Karpas-422 (cell line): ENCODE results near the gene RNLS. TPM values are rescaled to one million over a fixed set of nuclear protein-coding genes. Genes with fewer than 3 reads are reported as not detected.

ENCODE experiments used
- DNase-seq: peaks from one replicate; pipeline ENCODE4 v3.0.0-alpha.2; 2015
- H2AFZ ChIP-seq: fragments of 200-600 bp; sonication (generic); 2 replicates; pipeline ENCODE4 v1.6.1; 2014; ENCODE audit warnings: antibody characterized with exemption, low read length, mixed read lengths
- H3K27ac ChIP-seq: fragments of 200-600 bp; sonication (generic); 2 replicates; pipeline ENCODE4 v1.5.1; 2014; ENCODE audit warnings: mild to moderate bottlenecking, low read length, moderate library complexity
- H3K27me3 ChIP-seq: fragments of 200-600 bp; sonication (generic); 2 replicates; pipeline ENCODE4 v1.6.1; 2014; ENCODE audit warnings: low read length, mixed read lengths
- H3K36me3 ChIP-seq: fragments of 200-600 bp; sonication (generic); 2 replicates; pipeline ENCODE4 v1.6.1; 2014; ENCODE audit warnings: low read length, mixed read lengths; ENCODE audit not compliant: insufficient read depth
- H3K4me1 ChIP-seq: fragments of 200-600 bp; sonication (generic); 2 replicates; pipeline ENCODE4 v1.6.1; 2014; ENCODE audit warnings: mild to moderate bottlenecking, low read length, mixed read lengths
- H3K4me2 ChIP-seq: fragments of 200-600 bp; sonication (generic); 2 replicates; pipeline ENCODE4 v1.6.1; 2014; ENCODE audit warnings: low read length, low read depth, mild to moderate bottlenecking; ENCODE audit not compliant: poor library complexity, severe bottlenecking
- H3K4me3 ChIP-seq: fragments of 200-600 bp; sonication (generic); 2 replicates; pipeline ENCODE4 v1.5.1; 2014; ENCODE audit warnings: mild to moderate bottlenecking, antibody characterized with exemption, low read length, mixed read lengths
- H3K79me2 ChIP-seq: fragments of 200-600 bp; sonication (generic); 2 replicates; pipeline ENCODE4 v1.6.1; 2014; ENCODE audit warnings: mild to moderate bottlenecking, low read length, mixed read lengths
- H3K9ac ChIP-seq: fragments of 200-600 bp; sonication (generic); 2 replicates; pipeline ENCODE4 v1.6.0; 2014; ENCODE audit warnings: low read length
- H3K9me2 ChIP-seq: fragments of 200-600 bp; sonication (generic), shearing (Covaris generic); replicated peaks from 2 replicates; pipeline ENCODE4 v1.6.0; 2014; ENCODE audit warnings: mild to moderate bottlenecking, low read length, moderate library complexity; ENCODE audit not compliant: insufficient read depth
- H3K9me3 ChIP-seq: fragments of 300-700, 200-600 bp; sonication (generic); 2 replicates; pipeline ENCODE4 v1.6.1; 2014; ENCODE audit warnings: low read length, mixed read lengths
- H4K20me1 ChIP-seq: fragments of 200-600 bp; sonication (generic); 2 replicates; pipeline ENCODE4 v1.6.1; 2014; ENCODE audit warnings: mild to moderate bottlenecking, antibody characterized with exemption, low read length, low read depth; ENCODE audit not compliant: insufficient read depth
- total RNA-seq: library from RNA; depleted of rRNA; stranded (reverse); fragments of >200 nt; shearing (Covaris generic); gene quantifications from 2 replicates; pipeline ENCODE4 v1.2.3, GENCODE V29; 2014; ENCODE audit warnings: low replicate concordance

Gene RNLS
- total RNA-seq, 1 experiment from 2014 or later: not detected

DNA sequence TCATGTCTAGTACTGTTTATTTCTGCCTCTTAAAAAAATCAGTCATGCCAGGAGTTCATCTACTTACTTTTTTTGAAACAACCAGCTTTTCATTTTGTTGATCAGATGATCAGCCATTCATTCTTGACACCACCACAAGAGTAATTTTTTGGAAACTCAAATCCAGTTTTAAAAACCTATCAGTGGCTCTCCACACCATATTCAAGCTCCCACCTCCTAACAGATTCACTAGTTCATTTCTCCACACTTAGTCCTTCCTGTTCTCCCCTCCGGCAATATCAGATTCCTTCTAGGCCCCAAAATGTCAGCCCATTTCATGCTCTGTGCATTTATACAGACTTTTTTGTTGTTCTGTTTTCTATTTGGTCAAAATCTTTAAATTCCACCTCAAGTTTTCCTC is 341.6 kb downstream of the RNLS start:
- no peak overlapping the region for H3K4me3 ChIP-seq
- no peak for DNase-seq
- no peaks in the 10 kb centered on the region for H3K4me1 ChIP-seq
- H3K9me3 ChIP-seq: no peaks in the 10 kb centered on the region
- H3K9ac ChIP-seq: no peak overlapping the region
- H3K36me3 ChIP-seq: no peaks in the 10 kb centered on the region
- H3K4me2 ChIP-seq: no peak overlapping the region
- no peaks in the 10 kb centered on the region for H3K9me2 ChIP-seq
- H3K79me2 ChIP-seq: no peaks in the 10 kb centered on the region
- no peaks in the 10 kb centered on the region for H4K20me1 ChIP-seq
- no peak overlapping the region for H2AFZ ChIP-seq
- no peaks in the 10 kb centered on the region for H3K27me3 ChIP-seq
- H3K27ac ChIP-seq: no peak overlapping the region

DNA sequence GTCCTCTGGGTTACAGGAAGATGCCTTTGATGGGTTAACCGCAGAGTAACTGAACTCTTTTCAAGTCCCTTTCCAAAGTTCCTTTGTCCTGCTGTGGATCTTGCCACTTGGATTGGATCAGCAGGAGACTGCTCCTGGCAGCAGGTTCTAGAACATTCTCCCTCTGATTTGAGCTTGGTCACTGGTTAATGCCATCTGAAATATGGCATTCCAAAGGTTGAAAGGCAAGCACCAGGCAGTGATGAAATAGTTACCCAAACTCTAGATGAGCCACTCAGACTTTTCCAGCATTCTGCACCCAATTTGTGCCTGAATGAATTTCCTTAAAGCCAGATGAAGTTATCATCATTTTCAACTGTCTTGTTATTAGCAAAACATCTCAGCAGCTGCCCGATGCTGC is 343.9 kb downstream of the RNLS start:
- no peaks in the 10 kb centered on the region for H3K36me3 ChIP-seq
- no peaks in the 10 kb centered on the region for H4K20me1 ChIP-seq
- H3K9me2 ChIP-seq: no peaks in the 10 kb centered on the region
- H2AFZ ChIP-seq: no peak overlapping the region
- no peak overlapping the region for H3K4me2 ChIP-seq
- no peak overlapping the region for H3K9ac ChIP-seq
- no peaks in the 10 kb centered on the region for H3K79me2 ChIP-seq
- H3K27me3 ChIP-seq: no peaks in the 10 kb centered on the region
- H3K27ac ChIP-seq: no peak overlapping the region
- no peaks in the 10 kb centered on the region for H3K9me3 ChIP-seq
- no peak overlapping the region for H3K4me3 ChIP-seq
- H3K4me1 ChIP-seq: no peaks in the 10 kb centered on the region
- no peak for DNase-seq

DNA sequence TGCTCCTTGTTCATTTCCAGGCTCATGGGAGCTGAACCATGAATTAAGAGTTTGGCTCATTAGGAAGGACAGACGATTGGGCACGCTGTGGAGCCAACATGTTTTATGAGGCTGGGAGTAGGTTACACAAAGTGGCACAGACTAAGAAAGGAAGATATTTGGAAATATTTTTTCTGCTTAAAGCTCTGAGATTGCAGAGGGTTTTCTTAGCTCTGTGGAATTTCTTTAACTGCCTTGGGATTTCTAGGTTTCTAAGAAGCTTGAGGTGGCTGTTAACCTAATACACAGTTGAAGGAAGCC is 344.6 kb downstream of the RNLS start:
- H3K4me3 ChIP-seq: no peak overlapping the region

DNA sequence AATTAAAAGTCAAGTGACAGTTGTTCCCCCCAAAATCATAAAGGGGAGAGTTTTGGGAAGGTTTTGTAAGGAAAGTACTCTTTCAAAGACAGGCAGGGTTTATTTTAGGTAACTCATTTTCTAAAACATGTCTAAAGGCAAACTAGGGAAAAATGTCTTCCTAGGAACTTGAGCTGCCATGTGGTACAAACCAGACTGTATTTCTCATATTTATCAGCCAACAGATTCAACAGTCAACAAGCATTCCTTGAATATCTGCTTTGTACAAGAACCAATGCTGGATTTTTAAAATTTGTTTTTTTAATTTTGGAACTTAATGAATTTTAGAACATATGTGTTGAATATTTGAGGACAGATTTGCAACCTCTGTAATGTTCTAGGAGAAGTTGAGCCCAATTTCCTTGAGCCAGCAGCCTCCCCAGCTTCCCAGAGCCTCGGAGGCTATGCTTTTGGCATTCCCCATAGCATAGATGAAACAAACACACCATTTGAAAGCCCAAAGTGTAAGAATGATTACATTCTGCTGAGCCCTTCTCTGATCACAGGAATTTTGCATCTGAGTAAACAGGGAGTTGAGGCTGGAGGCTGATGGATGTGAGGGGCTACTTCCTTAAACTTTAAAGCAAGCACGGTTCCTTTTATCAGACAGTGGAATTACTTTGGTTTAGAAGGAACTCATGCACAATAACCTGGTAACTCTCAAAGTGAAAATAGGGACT is 345.1 kb downstream of the RNLS start:
- Histone ChIP-seq H3K27me3 (no peaks in the 10 kb centered on the region), H2AFZ (no peak overlapping the region), H4K20me1 (no peaks in the 10 kb centered on the region), H3K36me3 (no peaks in the 10 kb centered on the region), H3K79me2 (no peaks in the 10 kb centered on the region), H3K9ac (no peak overlapping the region), H3K9me3 (no peaks in the 10 kb centered on the region), H3K27ac (no peak overlapping the region), H3K4me3 (no peak overlapping the region), H3K4me2 (no peak overlapping the region), H3K4me1 (no peaks in the 10 kb centered on the region), H3K9me2 (no peaks in the 10 kb centered on the region)
- DNase-seq: no peak

More for the DNA sequence above, 344.6 kb downstream of the RNLS start:
- no peak for DNase-seq
- no peaks in the 10 kb centered on the region for H3K9me2 ChIP-seq
- no peaks in the 10 kb centered on the region for H4K20me1 ChIP-seq
- no peak overlapping the region for H3K9ac ChIP-seq
- no peaks in the 10 kb centered on the region for H3K36me3 ChIP-seq
- H3K9me3 ChIP-seq: no peaks in the 10 kb centered on the region
- H3K27me3 ChIP-seq: no peaks in the 10 kb centered on the region
- no peak overlapping the region for H2AFZ ChIP-seq
- H3K27ac ChIP-seq: no peak overlapping the region
- H3K79me2 ChIP-seq: no peaks in the 10 kb centered on the region
- H3K4me1 ChIP-seq: no peaks in the 10 kb centered on the region
- no peak overlapping the region for H3K4me2 ChIP-seq

DNA sequence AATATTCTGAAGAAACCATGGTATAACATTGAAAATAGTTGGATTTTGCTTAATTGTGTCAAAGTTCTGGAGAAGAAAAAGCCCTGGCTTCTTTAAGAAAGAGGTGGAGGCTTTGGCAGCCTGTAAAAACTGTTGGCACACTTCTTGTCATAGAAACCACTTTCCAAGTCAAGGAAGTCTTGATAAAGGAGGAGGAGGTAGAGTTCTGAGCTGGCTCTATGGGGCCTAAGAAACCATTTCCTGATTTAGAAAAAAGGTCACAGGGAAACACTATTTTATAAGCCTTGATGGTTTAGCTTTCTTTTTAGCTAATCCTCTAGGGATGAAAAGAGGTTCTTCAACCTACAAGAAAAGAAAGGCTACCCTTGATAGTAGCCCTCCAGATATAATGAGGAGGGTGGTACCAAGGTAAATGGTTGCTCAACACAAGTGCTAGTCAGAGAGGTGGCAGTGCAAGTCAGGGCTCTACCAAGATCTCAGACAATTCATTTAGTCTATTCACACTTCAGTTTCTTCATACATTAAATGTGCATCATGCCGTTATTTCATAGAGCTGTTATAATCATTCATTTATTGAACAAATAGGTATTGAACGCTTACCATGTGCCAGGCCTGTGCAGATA is 346.9 kb downstream of the RNLS start:
- DNase-seq: no peak
- H3K9ac ChIP-seq: no peak overlapping the region
- no peaks in the 10 kb centered on the region for H3K9me2 ChIP-seq
- H4K20me1 ChIP-seq: no peaks in the 10 kb centered on the region
- no peaks in the 10 kb centered on the region for H3K4me1 ChIP-seq
- no peaks in the 10 kb centered on the region for H3K9me3 ChIP-seq
- no peak overlapping the region for H3K4me3 ChIP-seq
- no peak overlapping the region for H2AFZ ChIP-seq
- H3K79me2 ChIP-seq: no peaks in the 10 kb centered on the region
- no peaks in the 10 kb centered on the region for H3K36me3 ChIP-seq
- H3K4me2 ChIP-seq: no peak overlapping the region
- H3K27ac ChIP-seq: no peak overlapping the region
- no peaks in the 10 kb centered on the region for H3K27me3 ChIP-seq

DNA sequence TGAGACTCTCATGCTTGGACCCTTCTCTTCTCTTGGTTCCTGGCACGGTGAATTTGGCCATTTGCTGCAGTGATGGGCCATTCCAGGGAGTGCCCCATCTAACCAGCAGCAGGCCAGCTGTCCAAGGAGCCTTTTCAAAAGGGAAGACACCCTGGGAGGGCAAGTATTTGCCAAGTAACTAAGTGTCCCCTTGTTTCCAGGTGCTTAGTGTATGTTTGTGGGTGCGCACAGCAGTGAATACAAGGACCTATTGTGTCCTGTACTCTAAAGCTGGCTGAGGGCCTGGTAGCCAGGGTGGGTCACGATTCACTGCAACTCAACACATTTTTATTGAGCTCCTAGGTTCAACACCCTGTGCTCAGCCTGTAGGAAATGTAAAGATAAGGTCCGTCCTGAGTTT is 348.8 kb downstream of the RNLS start:
- H3K36me3 ChIP-seq: no peaks in the 10 kb centered on the region
- H3K9ac ChIP-seq: no peak overlapping the region
- no peaks in the 10 kb centered on the region for H3K79me2 ChIP-seq
- H3K4me1 ChIP-seq: no peaks in the 10 kb centered on the region
- H3K9me2 ChIP-seq: no peaks in the 10 kb centered on the region
- H3K9me3 ChIP-seq: no peaks in the 10 kb centered on the region
- H3K27ac ChIP-seq: no peak overlapping the region
- H4K20me1 ChIP-seq: no peaks in the 10 kb centered on the region
- H3K27me3 ChIP-seq: no peaks in the 10 kb centered on the region
- H3K4me3 ChIP-seq: no peak overlapping the region
- no peak overlapping the region for H2AFZ ChIP-seq
- no peak for DNase-seq
- no peak overlapping the region for H3K4me2 ChIP-seq

DNA sequence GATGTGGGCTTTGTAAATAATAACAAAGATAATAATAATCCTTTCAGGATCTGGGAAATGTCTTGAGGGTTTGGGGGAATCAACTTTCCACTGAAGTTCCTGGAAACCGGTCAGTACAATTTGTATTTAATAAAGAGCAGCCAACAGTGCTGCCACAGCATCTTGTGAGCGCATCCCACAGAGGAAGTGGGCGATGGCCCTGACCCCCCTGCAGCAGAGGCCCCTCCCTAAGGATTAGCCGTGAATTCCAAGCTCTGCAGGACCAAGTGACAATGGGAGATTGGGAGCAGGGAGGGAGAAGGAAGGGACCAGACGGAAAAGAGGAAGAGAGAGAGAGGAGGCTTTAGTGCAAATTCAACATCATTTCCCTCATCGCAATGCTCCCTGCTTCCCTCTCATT is 349.2 kb downstream of the RNLS start:
- Histone ChIP-seq H3K79me2 (no peaks in the 10 kb centered on the region), H3K9ac (no peak overlapping the region), H3K9me3 (no peaks in the 10 kb centered on the region), H3K27ac (no peak overlapping the region), H3K4me2 (no peak overlapping the region), H3K4me1 (no peaks in the 10 kb centered on the region), H3K27me3 (no peaks in the 10 kb centered on the region), H3K4me3 (no peak overlapping the region), H3K9me2 (no peaks in the 10 kb centered on the region), H3K36me3 (no peaks in the 10 kb centered on the region), H4K20me1 (no peaks in the 10 kb centered on the region), H2AFZ (no peak overlapping the region)
- DNase-seq: no peak

DNA sequence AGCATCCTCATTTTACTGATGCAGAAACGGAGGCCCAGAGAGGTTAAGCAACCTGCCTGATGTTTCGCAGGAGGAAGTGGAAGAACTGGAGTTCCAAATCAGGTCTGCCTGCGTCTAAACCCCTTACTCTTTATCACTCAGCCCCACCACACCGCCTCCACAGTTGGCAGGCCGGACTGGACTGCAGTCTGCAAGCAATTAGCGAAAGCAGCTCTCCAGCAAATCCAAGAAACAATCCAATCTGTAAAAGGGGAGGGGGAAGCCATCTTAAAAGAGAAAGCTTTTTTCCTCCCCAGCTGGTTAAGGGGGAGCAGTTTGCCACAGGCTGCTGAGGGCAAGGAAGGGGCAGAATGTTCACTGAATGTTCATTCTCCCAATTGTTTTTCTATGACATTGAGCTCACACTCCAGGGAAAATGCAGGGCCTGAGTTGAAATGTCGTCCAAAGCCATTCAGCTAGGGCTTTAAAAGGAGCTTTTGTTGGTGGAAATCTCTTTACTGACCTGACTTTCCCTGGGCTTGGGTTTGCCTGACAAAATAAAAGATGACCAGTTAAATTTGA is 350.1 kb downstream of the RNLS start:
- Histone ChIP-seq H3K36me3 (no peaks in the 10 kb centered on the region), H4K20me1 (no peaks in the 10 kb centered on the region), H3K4me1 (no peaks in the 10 kb centered on the region), H3K9ac (no peak overlapping the region), H3K27me3 (no peaks in the 10 kb centered on the region), H2AFZ (no peak overlapping the region), H3K27ac (no peak overlapping the region), H3K4me2 (no peak overlapping the region), H3K79me2 (no peaks in the 10 kb centered on the region), H3K4me3 (no peak overlapping the region), H3K9me2 (no peaks in the 10 kb centered on the region), H3K9me3 (no peaks in the 10 kb centered on the region)
- DNase-seq: no peak
